ENCODE data around the gene USP17L30.

DNA sequence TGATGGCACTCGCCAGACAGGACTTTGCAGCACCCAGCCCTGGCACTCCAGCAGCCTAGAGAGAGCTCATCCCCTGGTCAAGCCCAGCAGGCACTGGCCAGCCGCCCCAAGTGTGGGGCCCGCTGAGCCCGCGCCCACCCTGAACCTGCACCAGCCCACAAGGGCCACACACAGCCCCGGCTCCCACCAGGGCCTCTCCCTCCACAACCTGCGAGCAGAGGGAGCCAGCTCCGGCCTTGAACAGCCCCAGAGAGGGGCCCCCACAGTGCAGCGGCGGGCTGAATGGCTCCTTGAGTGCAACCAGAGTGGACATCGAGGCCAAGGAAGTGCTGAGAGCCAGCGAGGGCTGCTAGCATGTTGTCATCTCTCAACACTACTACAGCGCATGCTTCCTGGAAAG, 46.9 kb downstream of the USP17L30 start:
- TF ChIP-seq, protein P1, sequence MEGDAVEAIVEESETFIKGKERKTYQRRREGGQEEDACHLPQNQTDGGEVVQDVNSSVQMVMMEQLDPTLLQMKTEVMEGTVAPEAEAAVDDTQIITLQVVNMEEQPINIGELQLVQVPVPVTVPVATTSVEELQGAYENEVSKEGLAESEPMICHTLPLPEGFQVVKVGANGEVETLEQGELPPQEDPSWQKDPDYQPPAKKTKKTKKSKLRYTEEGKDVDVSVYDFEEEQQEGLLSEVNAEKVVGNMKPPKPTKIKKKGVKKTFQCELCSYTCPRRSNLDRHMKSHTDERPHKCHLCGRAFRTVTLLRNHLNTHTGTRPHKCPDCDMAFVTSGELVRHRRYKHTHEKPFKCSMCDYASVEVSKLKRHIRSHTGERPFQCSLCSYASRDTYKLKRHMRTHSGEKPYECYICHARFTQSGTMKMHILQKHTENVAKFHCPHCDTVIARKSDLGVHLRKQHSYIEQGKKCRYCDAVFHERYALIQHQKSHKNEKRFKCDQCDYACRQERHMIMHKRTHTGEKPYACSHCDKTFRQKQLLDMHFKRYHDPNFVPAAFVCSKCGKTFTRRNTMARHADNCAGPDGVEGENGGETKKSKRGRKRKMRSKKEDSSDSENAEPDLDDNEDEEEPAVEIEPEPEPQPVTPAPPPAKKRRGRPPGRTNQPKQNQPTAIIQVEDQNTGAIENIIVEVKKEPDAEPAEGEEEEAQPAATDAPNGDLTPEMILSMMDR (IDR thresholded peaks at IDR 0.05) = no peak
- no peak for TF ChIP-seq POLR2A (IDR thresholded peaks at IDR 0.05)
